GM12878 (cell line): ENCODE measurements around the gene TNK2. TPM values are rescaled to one million over a fixed set of nuclear protein-coding genes. Genes with fewer than 3 reads are reported as not detected.

ENCODE experiments used
- ATAC-seq: fragments of 200-7000 bp; cut with Tn5 transposase; 3 replicates; pipeline ENCODE4 v1.9.1; 2020; ENCODE audit warnings: mild to moderate bottlenecking, moderate library complexity
- BruUV-seq: library from RNA; stranded (reverse); fragments of 400-500 nt; replicated peaks from 2 replicates; lab custom pipeline; 2021; lab: Mats Ljungman, UMichigan
- CTCF ChIA-PET: fragments of 300-600 bp; sonication (Branson Sonifier 250); formaldehyde crosslinking; extraction: SDS; loops from one replicate; lab custom pipeline; 2021; ENCODE audit warnings: inconsistent platforms; lab: Yijun Ruan, JAX
- POLR2A ChIA-PET: fragments of 350-600 bp; formaldehyde crosslinking; extraction: SDS; loops from one replicate; lab custom pipeline; 2021; ENCODE audit warnings: inconsistent platforms; lab: Charles Lee
- RAD21 ChIA-PET: fragments of 300-600 bp; sonication (Branson Sonifier 250); formaldehyde crosslinking; loops from one replicate; lab custom pipeline; 2023; ENCODE audit warnings: antibody characterized with exemption; ENCODE audit not compliant: unreplicated experiment; lab: Charles Lee
- SMC1A ChIA-PET: fragments of 300-600 bp; sonication (Branson Sonifier 250); formaldehyde crosslinking; loops from one replicate; lab custom pipeline; 2023; ENCODE audit not compliant: unreplicated experiment, uncharacterized antibody; lab: Charles Lee
- DNase-seq: peaks from one replicate; pipeline ENCODE4 v3.0.0-alpha.2; 2011; ENCODE audit warnings: low read depth, low spot score
- FAIRE-seq: peaks from 3 replicates; lab custom pipeline; 2011; peaks lifted over from hg19 to GRCh38; lab: Jason Lieb, UNC
- H2AFZ ChIP-seq: 2 replicates; pipeline ENCODE4 v1.6.0; 2011; ENCODE audit warnings: low read depth, low read length, control low read depth; ENCODE audit not compliant: control insufficient read depth
- H3K27ac ChIP-seq: 2 replicates; pipeline ENCODE4 v1.5.1; 2011; ENCODE audit warnings: control low read depth; ENCODE audit not compliant: control insufficient read depth, insufficient read depth
- H3K27me3 ChIP-seq, 2 experiments: replicated peaks in 1 of 2; 2 replicates each; pipeline versions ENCODE4 v1.6.0 to v1.6.1; 2011; ENCODE audit warnings: low read length in 1 of 2; ENCODE audit not compliant: control insufficient read depth in 2 of 2, insufficient read depth in 2 of 2
- H3K36me3 ChIP-seq, 2 experiments: 2 replicates each; pipeline ENCODE4 v1.5.1; 2011; ENCODE audit warnings: low read length in 1 of 2; ENCODE audit not compliant: control insufficient read depth in 2 of 2, insufficient read depth in 2 of 2
- H3K4me1 ChIP-seq: 2 replicates; pipeline ENCODE4 v1.6.1; 2011; ENCODE audit warnings: mild to moderate bottlenecking, low read length, moderate library complexity, mixed read lengths; ENCODE audit not compliant: control insufficient read depth, insufficient read depth
- H3K4me2 ChIP-seq: 2 replicates; pipeline ENCODE4 v1.6.0; 2011; ENCODE audit warnings: control low read depth; ENCODE audit not compliant: control insufficient read depth, insufficient read depth
- H3K4me3 ChIP-seq: fragments of 200-600 bp; sonication (generic); 2 replicates; pipeline ENCODE4 v1.5.1; 2016
- H3K79me2 ChIP-seq: 2 replicates; pipeline ENCODE4 v1.6.0; 2011; ENCODE audit warnings: low read length; ENCODE audit not compliant: control insufficient read depth, insufficient read depth
- H3K9ac ChIP-seq: 2 replicates; pipeline ENCODE4 v1.8.0; 2011; ENCODE audit warnings: low read length, control low read depth, mixed read lengths; ENCODE audit not compliant: control insufficient read depth, insufficient read depth
- H3K9me3 ChIP-seq: replicated peaks from 3 replicates; pipeline ENCODE4 v1.5.1; 2011; ENCODE audit warnings: mild to moderate bottlenecking, low read length; ENCODE audit not compliant: control insufficient read depth, insufficient read depth
- H4K20me1 ChIP-seq: 2 replicates; pipeline ENCODE4 v1.6.0; 2011; ENCODE audit not compliant: control insufficient read depth, insufficient read depth
- ATF3 ChIP-seq: IDR thresholded peaks from 2 replicates; pipeline ENCODE4 v1.6.1; 2011; ENCODE audit warnings: low read depth, mild to moderate bottlenecking, low read length, moderate library complexity, borderline replicate concordance; ENCODE audit errors: extremely low read depth
- BACH1 ChIP-seq: fragments of 450-650 bp; IDR thresholded peaks from 2 replicates; pipeline ENCODE4 v1.6.1; 2017; ENCODE audit warnings: mild to moderate bottlenecking, borderline replicate concordance
- BMI1 ChIP-seq: fragments of 450-650 bp; IDR thresholded peaks from 2 replicates; pipeline ENCODE4 v1.6.1; 2016; ENCODE audit warnings: mild to moderate bottlenecking, moderate library complexity, borderline replicate concordance
- CBX3 ChIP-seq: fragments of 200-600 bp; sonication (generic); IDR thresholded peaks from 2 replicates; pipeline ENCODE4 v1.6.1; 2016; ENCODE audit warnings: low read depth, borderline replicate concordance
- CHD2 ChIP-seq: IDR thresholded peaks from 2 replicates; pipeline ENCODE4 v1.6.1; 2011; ENCODE audit warnings: low read depth, low read length, improper control_type of control experiment, borderline replicate concordance
- E4F1 ChIP-seq: fragments of 450-650 bp; IDR thresholded peaks from 2 replicates; pipeline ENCODE4 v1.6.1; 2018; ENCODE audit warnings: borderline replicate concordance, mild to moderate bottlenecking; ENCODE audit not compliant: partially characterized antibody
- EGR1 ChIP-seq, 2 experiments: IDR thresholded peaks; 1 replicate in 1 of 2; 2 replicates in 1 of 2; pipeline ENCODE4 v1.6.1; 2011 to 2012; ENCODE audit warnings: low read depth in 2 of 2, low read length in 2 of 2, borderline replicate concordance in 1 of 2, mild to moderate bottlenecking in 1 of 2, moderate library complexity in 1 of 2
- EP300 ChIP-seq, 2 experiments: fragments of 150-350 bp in 1 of 2; IDR thresholded peaks; 2 replicates each; pipeline ENCODE4 v1.6.1; 2011 to 2012; ENCODE audit warnings: low read depth in 2 of 2, low read length in 2 of 2, borderline replicate concordance in 1 of 2, improper control_type of control experiment in 1 of 2, inconsistent platforms in 1 of 2; ENCODE audit not compliant: control insufficient read depth in 1 of 2
- HDAC6 ChIP-seq: fragments of 200-600 bp; sonication (generic); IDR thresholded peaks from one replicate; pipeline ENCODE4 v1.8.0; 2017; ENCODE audit warnings: antibody characterized with exemption; ENCODE audit not compliant: unreplicated experiment
- JUNB ChIP-seq: IDR thresholded peaks from 2 replicates; pipeline ENCODE4 v1.6.1; 2016; ENCODE audit warnings: antibody characterized with exemption, mild to moderate bottlenecking
- MAX ChIP-seq: IDR thresholded peaks from 2 replicates; pipeline ENCODE4 v1.6.1; 2012; ENCODE audit warnings: low read depth, low read length, improper control_type of control experiment
- MXI1 ChIP-seq: fragments of 150-350 bp; IDR thresholded peaks from 2 replicates; pipeline ENCODE4 v1.6.1; 2011; ENCODE audit warnings: low read depth, mild to moderate bottlenecking, inconsistent platforms, low read length, improper control_type of control experiment
- PAX5 ChIP-seq: IDR thresholded peaks from 2 replicates; pipeline ENCODE4 v1.6.1; 2011; ENCODE audit warnings: low read depth, low read length, borderline replicate concordance
- RAD21 ChIP-seq: IDR thresholded peaks from 2 replicates; pipeline ENCODE4 v1.6.1; 2011; ENCODE audit warnings: mild to moderate bottlenecking, low read depth, low read length, moderate library complexity; ENCODE audit not compliant: insufficient read depth
- RB1 ChIP-seq: fragments of 450-650 bp; formaldehyde crosslinking; IDR thresholded peaks from 2 replicates; pipeline ENCODE4 v1.6.1; 2017; ENCODE audit warnings: mild to moderate bottlenecking, borderline replicate concordance
- RELA ChIP-seq: fragments of 450-650 bp; IDR thresholded peaks from 2 replicates; pipeline ENCODE4 v1.8.0; 2014; ENCODE audit warnings: borderline replicate concordance; ENCODE audit not compliant: partially characterized antibody
- SMC3 ChIP-seq: IDR thresholded peaks from 2 replicates; pipeline ENCODE4 v1.6.1; 2011; ENCODE audit warnings: low read length, improper control_type of control experiment, borderline replicate concordance
- SPI1 ChIP-seq: IDR thresholded peaks from 2 replicates; pipeline ENCODE4 v1.6.1; 2011; ENCODE audit warnings: low read depth, mild to moderate bottlenecking, low read length, moderate library complexity, borderline replicate concordance; ENCODE audit not compliant: insufficient read depth
- SREBF2 ChIP-seq: IDR thresholded peaks from 2 replicates; pipeline ENCODE4 v1.6.1; 2012; ENCODE audit warnings: mild to moderate bottlenecking, low read length
- WGBS: methylation state at CpG from one replicate; pipeline ENCODE4 v1.1.6; 2016; ENCODE audit warnings: low lambda C conversion rate; ENCODE audit not compliant: insufficient replicate concordance, insufficient coverage; ENCODE audit errors: missing lambda C conversion rate; 5-methylcytosine and 5-hydroxymethylcytosine counted together
- in situ Hi-C: fragments of 300-500 bp; cut with MboI; formaldehyde crosslinking; loops from 9 replicates; pipeline ENCODE4 v1.14.3; 2018; ENCODE audit warnings: mixed read lengths
- intact Hi-C: fragments of 100-400 bp; cut with micrococcal nuclease; formaldehyde crosslinking; loops from one replicate; pipeline ENCODE4 v1.14.2; 2022; ENCODE audit not compliant: unreplicated experiment
- polyA plus RNA-seq, 11 experiments: library from polyadenylated mRNA; depleted of rRNA in 4 of 11; unstranded in 6 of 11; stranded (reverse) in 5 of 11; fragments of >200 nt; fragmentation: Nextera tagmentation in 4 of 11; fragmentation: Illumina TruSeq in 1 of 11; extraction: Ambion mirVana in 4 of 11; extraction: Trizol in 1 of 11; gene quantifications; 1 replicate in 1 of 11; 2 replicates in 10 of 11; pipeline versions ENCODE4 v1.2.1 to v1.2.3, GENCODE V29; 2011 to 2016; ENCODE audit warnings: inconsistent platforms in 2 of 11, missing spikeins in 2 of 11, low read depth in 1 of 11
- total RNA-seq, 4 experiments: library from RNA; depleted of rRNA in 3 of 4; stranded (reverse); fragments of >200 nt in 3 of 4; fragmentation: Illumina TruSeq in 1 of 4; extraction: Trizol in 1 of 4; gene quantifications; 2 replicates each; pipeline versions ENCODE4 v1.2.1 to v1.2.3, GENCODE V29; 2013 to 2021

TNK2 gene
- total and polyA plus RNA-seq, 10 of the 15 experiments (the other 5 are each of a cell fraction or from before 2014, with no cell fraction given): 0.13 to 47.8 (median 10.8) TPM

- in situ Hi-C loops: no loop called here
- H2AFZ ChIP-seq: no peak overlapping the region
Measured at GRCh38 chr3:195882002-195882441, 26.3 kb downstream of the TNK2 start.

More at GRCh38 chr3:195882002-195882441, 26.3 kb downstream of the TNK2 start:
- POLR2A ChIA-PET: no interaction called here
- TF ChIP-seq JUNB (no peak), RAD21 (no peak), ATF3 (no peak), RELA (no peak), EGR1 (IDR thresholded peaks at IDR 0.05; ENCODE audit: borderline replicate concordance in 1 of 2, low read depth in 2 of 2, low read length in 2 of 2) (no peak), CHD2 (no peak), SREBF2 (no peak), SMC3 (no peak), MAX (no peak), CBX3 (no peak), BACH1 (no peak), RB1 (no peak), E4F1 (no peak), BMI1 (no peak), HDAC6 (no peak), SPI1 (no peak), PAX5 (no peak), MXI1 (no peak), EP300 (IDR thresholded peaks at IDR 0.05; ENCODE audit: borderline replicate concordance in 1 of 2, control insufficient read depth in 1 of 2, low read depth in 2 of 2, low read length in 2 of 2) (no peak)
- no peak for ATAC-seq
- Histone ChIP-seq H3K79me2 (no peaks in the 10 kb centered on the region), H3K9ac (no peak overlapping the region), H3K4me1 (no peaks in the 10 kb centered on the region), H3K27ac (no peak overlapping the region), H4K20me1 (no peaks in the 10 kb centered on the region; the same call in 1 of the 2 replicates), H3K9me3 (no peaks in the 10 kb centered on the region), H3K36me3 (peaks cover 4 to 19% of the 10 kb centered on the region in 2 experiments; a peak in 3 of 4 replicates), H3K4me3 (no peak overlapping the region), H3K4me2 (no peak overlapping the region), H3K27me3 (no peaks in the 10 kb centered on the region)
- no peak for DNase-seq
- SMC1A ChIA-PET: no interaction called here
- RAD21 ChIA-PET: no interaction called here
- CTCF ChIA-PET: interaction anchor here (0.6 kb wide), 1 partner anchor 314 kb away, joined by 3 read pairs; no protein-coding TSS in a partner anchor
- BruUV-seq: no TSS peak
- FAIRE-seq: no peak
- WGBS: 91% methylated on average over 19 of the region's 19 CpGs
- intact Hi-C loops: no loop called here
